Measurements from ENCODE around the gene TRPV3. TPM values are rescaled to one million over a fixed set of nuclear protein-coding genes. Genes with fewer than 3 reads are reported as not detected.

TRPV3 gene
- total and polyA plus RNA-seq, 2 experiments from 2014 or later: 0.15 to 0.69 TPM

DNA sequence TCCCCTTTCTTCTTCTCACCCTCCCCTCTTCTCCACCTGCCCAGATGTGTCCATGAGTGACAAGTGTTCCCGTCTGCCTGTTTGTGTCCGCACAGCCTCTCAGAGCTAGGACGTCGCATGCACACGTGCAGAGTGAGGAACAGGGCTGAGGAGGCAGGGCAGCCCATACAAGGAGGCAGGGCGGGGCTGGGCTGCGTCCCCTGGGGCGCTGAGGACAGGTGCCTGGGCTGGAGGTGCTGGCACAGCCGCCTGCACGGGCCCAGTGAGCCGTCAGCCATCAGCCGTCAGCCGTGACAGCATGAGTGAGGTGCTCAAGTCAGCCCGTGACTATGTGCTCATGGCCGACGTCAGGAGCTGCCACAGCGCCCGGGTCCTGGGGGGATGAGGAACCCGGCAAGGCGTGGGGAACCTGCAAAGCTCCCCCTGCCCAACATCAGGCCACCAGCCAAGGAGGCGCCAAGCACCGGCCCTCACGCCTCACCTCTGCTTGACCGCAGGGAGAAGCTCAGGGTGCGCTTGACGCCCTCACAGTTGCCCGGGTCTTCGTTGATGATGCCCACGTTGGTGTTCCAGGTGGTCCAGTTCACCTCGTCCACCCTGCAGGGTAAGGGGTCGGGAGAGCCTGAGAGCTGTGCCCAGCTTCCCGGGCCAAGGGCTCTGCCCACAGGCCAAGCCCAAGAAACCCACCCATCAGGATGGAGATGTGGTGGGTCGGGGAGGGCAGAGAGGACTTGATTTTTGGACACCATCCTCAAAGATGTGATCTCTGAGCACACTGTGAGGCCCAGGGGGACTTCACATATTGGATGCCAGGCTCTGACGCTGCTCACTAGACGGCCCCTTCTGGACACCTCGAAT is 13.7 kb upstream of the TRPV3 start:
- no peaks in the 10 kb centered on the region for H3K4me1 Mint-ChIP-seq
- ATAC-seq (no peak), DNase-seq (ENCODE audit: low spot score) (no peak)
- Histone ChIP-seq H3K4me2 (no peak overlapping the region), H3K4me1 (ENCODE audit: insufficient read depth) (no peaks in the 10 kb centered on the region), H3K4me3 (no peak overlapping the region), H4K20me1 (replicated peaks; ENCODE audit: insufficient read depth) (no peaks in the 10 kb centered on the region), H3K27me3 (ENCODE audit: insufficient read depth) (no peaks in the 10 kb centered on the region), H3K79me2 (replicated peaks; ENCODE audit: insufficient read depth) (no peaks in the 10 kb centered on the region), H3K9me2 (ENCODE audit: insufficient read depth) (no peaks in the 10 kb centered on the region), H3F3A (replicated peaks; ENCODE audit: low read depth) (no peaks in the 10 kb centered on the region), H3K27ac (ENCODE audit: low read depth) (no peak overlapping the region), H2AFZ (no peak overlapping the region), H3K36me3 (ENCODE audit: insufficient read depth) (no peaks in the 10 kb centered on the region)
- TF ChIP-seq EZH2 (IDR thresholded peaks at IDR 0.05; ENCODE audit: low read depth, unreplicated experiment) (no peak), CTCF (conservative IDR thresholded peaks at IDR 0.05; ENCODE audit: low read depth in 2 of 2) (no peak)
- no peak overlapping the region for H3K27ac Mint-ChIP-seq
- H3K9me3 Mint-ChIP-seq: no peaks in the 10 kb centered on the region
- H3K36me3 Mint-ChIP-seq (ENCODE audit: low read depth): peaks cover 28% of the 10 kb centered on the region
- H3K4me3 Mint-ChIP-seq: no peak overlapping the region
- H3K27me3 Mint-ChIP-seq (ENCODE audit: insufficient read depth, low read depth, poor library complexity): peaks cover 8% of the 10 kb centered on the region

GRCh38 chr17:3569534-3570137 is 12.0 kb upstream of the TRPV3 start:
- TF ChIP-seq JUNB (IDR thresholded peaks at IDR 0.05; ENCODE audit: unreplicated experiment) (no peak), CTCF (conservative IDR thresholded peaks at IDR 0.05; ENCODE audit: low read depth in 2 of 2) (no peak), STAT1 (IDR thresholded peaks at IDR 0.05; ENCODE audit: unreplicated experiment) (no peak), CREB1 (CRISPR knock-in tag; IDR thresholded peaks at IDR 0.05; ENCODE audit: low read depth) (no peak)
- TF ChIP-seq, protein P1, sequence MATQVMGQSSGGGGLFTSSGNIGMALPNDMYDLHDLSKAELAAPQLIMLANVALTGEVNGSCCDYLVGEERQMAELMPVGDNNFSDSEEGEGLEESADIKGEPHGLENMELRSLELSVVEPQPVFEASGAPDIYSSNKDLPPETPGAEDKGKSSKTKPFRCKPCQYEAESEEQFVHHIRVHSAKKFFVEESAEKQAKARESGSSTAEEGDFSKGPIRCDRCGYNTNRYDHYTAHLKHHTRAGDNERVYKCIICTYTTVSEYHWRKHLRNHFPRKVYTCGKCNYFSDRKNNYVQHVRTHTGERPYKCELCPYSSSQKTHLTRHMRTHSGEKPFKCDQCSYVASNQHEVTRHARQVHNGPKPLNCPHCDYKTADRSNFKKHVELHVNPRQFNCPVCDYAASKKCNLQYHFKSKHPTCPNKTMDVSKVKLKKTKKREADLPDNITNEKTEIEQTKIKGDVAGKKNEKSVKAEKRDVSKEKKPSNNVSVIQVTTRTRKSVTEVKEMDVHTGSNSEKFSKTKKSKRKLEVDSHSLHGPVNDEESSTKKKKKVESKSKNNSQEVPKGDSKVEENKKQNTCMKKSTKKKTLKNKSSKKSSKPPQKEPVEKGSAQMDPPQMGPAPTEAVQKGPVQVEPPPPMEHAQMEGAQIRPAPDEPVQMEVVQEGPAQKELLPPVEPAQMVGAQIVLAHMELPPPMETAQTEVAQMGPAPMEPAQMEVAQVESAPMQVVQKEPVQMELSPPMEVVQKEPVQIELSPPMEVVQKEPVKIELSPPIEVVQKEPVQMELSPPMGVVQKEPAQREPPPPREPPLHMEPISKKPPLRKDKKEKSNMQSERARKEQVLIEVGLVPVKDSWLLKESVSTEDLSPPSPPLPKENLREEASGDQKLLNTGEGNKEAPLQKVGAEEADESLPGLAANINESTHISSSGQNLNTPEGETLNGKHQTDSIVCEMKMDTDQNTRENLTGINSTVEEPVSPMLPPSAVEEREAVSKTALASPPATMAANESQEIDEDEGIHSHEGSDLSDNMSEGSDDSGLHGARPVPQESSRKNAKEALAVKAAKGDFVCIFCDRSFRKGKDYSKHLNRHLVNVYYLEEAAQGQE (IDR thresholded peaks at IDR 0.05; ENCODE audit: unreplicated experiment): no peak
- no peak overlapping the region for H3K27ac Mint-ChIP-seq
- H3K9me2 ChIP-seq (ENCODE audit: insufficient read depth): no peaks in the 10 kb centered on the region
- H3K79me2 ChIP-seq (replicated peaks; ENCODE audit: insufficient read depth): no peaks in the 10 kb centered on the region
- H3K4me3 ChIP-seq: no peak overlapping the region
- no peaks in the 10 kb centered on the region for H3K36me3 ChIP-seq (ENCODE audit: insufficient read depth)
- H2AFZ ChIP-seq: no peak overlapping the region
- no peaks in the 10 kb centered on the region for H3K4me1 ChIP-seq (ENCODE audit: insufficient read depth)
- H3K4me1 Mint-ChIP-seq: no peaks in the 10 kb centered on the region
- peaks cover 32% of the 10 kb centered on the region for H3K36me3 Mint-ChIP-seq (ENCODE audit: low read depth)
- no peak overlapping the region for H3K4me2 ChIP-seq
- no peaks in the 10 kb centered on the region for H3K9me3 Mint-ChIP-seq
- ATAC-seq (no peak), DNase-seq (ENCODE audit: low spot score) (no peak)
- H3K27me3 ChIP-seq (ENCODE audit: insufficient read depth): no peaks in the 10 kb centered on the region
- no peak overlapping the region for H3K27ac ChIP-seq (ENCODE audit: low read depth)
- H3K4me3 Mint-ChIP-seq: no peak overlapping the region
- H3K27me3 Mint-ChIP-seq (ENCODE audit: insufficient read depth, low read depth, poor library complexity): peaks cover 8% of the 10 kb centered on the region
- no peaks in the 10 kb centered on the region for H3F3A ChIP-seq (replicated peaks; ENCODE audit: low read depth)
- no peaks in the 10 kb centered on the region for H4K20me1 ChIP-seq (replicated peaks; ENCODE audit: insufficient read depth)
